Fibroblast of pulmonary artery (primary cell): ENCODE results near the gene SCD5.

Experiments
- DNase-seq: peaks from one replicate; pipeline ENCODE4 v3.0.0-alpha.2; 2010; ENCODE audit warnings: low read depth
- H3K4me3 ChIP-seq: replicated peaks from 2 replicates; pipeline ENCODE4 v1.5.1; 2011; ENCODE audit warnings: low read depth, mild to moderate bottlenecking, control low read depth, low read length, moderate library complexity
- TF ChIP-seq, protein P1 (sequence below): IDR thresholded peaks from 2 replicates; pipeline ENCODE4 v1.5.1; 2011; ENCODE audit warnings: mild to moderate bottlenecking, control low read depth, low read length, inconsistent platforms; ENCODE audit errors: missing control alignments

Gene SCD5

DNA sequence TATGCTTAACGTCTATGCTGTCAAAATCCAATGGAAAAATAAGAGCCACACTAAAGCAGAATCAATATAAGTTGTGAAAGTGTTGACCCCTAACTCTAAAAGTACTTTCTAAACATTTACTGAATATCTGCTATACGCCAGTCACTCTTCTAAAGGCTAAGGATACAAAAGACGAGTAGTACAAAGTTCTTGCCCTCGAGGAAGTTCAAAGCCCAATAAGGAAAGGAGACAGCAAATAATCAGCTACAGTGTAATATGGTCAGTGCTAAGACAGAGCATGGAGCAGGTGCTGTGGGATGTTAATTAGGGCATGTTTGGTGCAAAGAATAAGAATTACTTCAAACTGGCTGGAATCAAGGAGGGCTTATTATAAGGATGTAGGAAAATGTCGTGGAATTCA is 205.2 kb downstream of the SCD5 start:
- DNase-seq = no peak
- H3K4me3 ChIP-seq = no peak overlapping the region
- TF ChIP-seq, protein P1, sequence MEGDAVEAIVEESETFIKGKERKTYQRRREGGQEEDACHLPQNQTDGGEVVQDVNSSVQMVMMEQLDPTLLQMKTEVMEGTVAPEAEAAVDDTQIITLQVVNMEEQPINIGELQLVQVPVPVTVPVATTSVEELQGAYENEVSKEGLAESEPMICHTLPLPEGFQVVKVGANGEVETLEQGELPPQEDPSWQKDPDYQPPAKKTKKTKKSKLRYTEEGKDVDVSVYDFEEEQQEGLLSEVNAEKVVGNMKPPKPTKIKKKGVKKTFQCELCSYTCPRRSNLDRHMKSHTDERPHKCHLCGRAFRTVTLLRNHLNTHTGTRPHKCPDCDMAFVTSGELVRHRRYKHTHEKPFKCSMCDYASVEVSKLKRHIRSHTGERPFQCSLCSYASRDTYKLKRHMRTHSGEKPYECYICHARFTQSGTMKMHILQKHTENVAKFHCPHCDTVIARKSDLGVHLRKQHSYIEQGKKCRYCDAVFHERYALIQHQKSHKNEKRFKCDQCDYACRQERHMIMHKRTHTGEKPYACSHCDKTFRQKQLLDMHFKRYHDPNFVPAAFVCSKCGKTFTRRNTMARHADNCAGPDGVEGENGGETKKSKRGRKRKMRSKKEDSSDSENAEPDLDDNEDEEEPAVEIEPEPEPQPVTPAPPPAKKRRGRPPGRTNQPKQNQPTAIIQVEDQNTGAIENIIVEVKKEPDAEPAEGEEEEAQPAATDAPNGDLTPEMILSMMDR = no peak

DNA sequence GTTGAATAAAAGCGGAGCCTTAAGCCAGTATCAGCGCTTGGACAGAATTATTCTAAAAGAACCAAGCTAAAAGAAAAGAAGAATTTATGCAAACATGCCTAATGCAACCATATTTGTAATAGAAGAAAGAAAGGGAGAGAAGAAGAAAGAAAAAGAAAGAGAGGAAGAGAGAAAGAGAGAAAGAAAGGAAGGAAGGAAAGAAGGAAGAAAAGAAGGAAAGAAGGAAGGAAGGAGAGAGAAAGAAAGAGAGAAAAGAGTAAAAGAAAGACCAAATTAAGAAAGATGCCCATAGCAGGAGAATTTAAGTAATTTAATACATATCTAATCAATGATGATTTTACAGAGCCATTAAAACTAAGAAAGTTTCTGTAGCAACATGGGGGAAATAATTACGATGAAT is 206.0 kb downstream of the SCD5 start:
- TF ChIP-seq, protein P1 = no peak

DNA sequence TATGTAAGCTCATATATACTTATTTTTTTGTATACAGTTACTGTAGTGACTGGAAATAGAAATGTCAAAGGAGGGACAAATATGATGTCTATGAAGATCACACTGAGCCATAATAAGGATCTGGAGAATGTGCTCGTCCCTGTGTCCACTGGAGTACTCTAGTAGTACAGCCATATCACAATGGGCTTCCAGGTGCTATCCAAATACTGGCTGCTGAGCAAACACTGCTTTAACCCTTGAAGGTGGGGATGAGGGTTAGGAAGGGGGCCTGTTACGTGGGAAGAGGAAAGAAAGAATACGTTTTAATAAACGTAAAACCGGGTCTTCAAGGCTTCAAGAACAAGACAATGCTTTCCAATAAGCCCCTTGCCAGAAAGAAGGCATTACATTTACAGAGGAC is 207.0 kb downstream of the SCD5 start:
- no peak overlapping the region for H3K4me3 ChIP-seq
- DNase-seq = no peak
- TF ChIP-seq, protein P1 = no peak

More for the DNA sequence above, 206.0 kb downstream of the SCD5 start:
- DNase-seq = no peak
- H3K4me3 ChIP-seq = no peak overlapping the region

DNA sequence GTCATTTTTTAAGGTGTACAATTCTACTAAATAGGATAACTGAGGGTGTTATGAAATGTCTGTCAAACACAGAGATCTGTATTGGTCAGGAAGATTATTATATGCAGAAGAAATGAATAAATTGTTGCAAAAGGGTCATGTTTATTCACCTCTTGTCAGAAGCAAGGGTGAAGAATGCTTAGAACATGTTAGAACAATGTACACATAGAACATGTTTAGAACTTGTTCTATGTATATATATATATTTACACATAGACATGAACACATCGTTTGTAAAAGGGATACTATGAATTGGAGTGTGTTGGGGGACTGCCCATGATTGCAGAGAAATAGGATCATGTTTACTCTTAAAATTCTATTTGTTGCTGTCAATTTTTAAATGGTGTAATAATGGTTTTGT is 208.8 kb downstream of the SCD5 start:
- TF ChIP-seq, protein P1 = no peak
- DNase-seq = no peak
- no peak overlapping the region for H3K4me3 ChIP-seq

DNA sequence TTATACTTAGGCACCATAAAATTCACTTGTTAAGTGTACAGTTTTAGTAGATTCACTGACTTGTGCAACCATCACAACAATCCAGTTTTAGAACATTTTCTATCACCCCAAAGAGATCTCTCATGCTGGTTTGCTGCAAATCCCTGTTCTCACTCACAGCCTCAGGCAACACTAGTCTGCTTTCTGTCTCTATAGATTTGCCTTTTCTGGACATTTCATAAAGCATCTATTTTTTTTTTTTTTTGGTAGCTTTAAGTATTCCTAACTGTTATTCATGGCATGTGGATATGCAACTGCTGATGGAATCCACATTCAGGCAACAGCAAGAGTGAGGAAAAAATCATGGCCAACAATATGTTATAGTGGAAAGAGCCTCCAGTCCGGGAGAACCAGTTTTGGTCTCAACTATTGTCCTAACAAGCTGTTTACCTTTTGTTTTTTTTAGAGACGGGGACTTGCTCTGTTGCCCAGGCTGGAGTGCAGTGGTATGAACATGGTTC is 209.8 kb downstream of the SCD5 start:
- DNase-seq = no peak
- TF ChIP-seq, protein P1 = no peak
- H3K4me3 ChIP-seq = no peak overlapping the region

DNA sequence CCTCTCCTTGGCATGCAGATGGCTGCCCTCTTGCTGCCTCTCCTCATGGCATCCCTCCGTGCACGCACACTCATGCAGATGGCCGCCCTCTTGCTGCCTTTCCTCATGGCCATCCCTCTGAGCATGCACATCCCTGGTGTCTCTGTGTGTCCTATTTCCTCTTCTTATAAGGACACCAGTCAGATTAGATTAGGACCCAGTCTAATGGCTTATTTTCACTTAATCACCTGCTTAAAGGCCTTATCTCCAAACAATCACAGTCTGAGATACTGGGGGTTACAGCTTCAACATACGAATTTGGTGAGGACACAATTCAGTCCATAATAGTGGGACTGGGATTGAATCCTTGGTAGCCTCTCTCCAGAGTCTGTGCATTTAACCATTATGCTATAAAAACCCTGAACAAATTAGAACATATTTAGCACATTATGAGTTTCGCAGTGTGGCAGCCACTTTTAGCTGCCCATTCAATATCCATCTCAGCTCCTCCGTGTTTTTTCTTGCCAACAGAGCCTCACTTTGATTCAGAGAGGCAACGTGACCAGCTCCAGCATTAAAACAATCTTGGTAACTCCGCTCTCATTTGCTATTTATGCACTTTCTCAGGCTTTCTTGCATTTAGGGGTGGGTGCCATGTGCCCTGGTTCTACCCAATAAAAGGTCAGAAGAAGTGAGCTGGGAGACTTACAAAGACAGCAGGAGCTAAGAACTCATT is 210.6 kb downstream of the SCD5 start:
- TF ChIP-seq, protein P1 = no peak
- no peak overlapping the region for H3K4me3 ChIP-seq
- no peak for DNase-seq
